Upper lobe of left lung (tissue), 6 donors: ENCODE data around the gene GPC1. TPM values are rescaled to one million over a fixed set of nuclear protein-coding genes. Genes with fewer than 3 reads are reported as not detected.

Experiments used
- ATAC-seq, 2 donors: fragments of 200-7000 bp; cut with Tn5 transposase; one replicate each; pipeline ENCODE4 v1.9.1; 2022; ENCODE audit warnings: mild to moderate bottlenecking in 2 of 2, moderate library complexity in 2 of 2; ENCODE audit not compliant: low FRiP score in 2 of 2
- DNase-seq, 2 donors: peaks; one replicate each; pipeline ENCODE4 v3.0.0-alpha.2; 2019 to 2020
- H3K27ac ChIP-seq, 4 donors: fragments of 200-600 bp; sonication (generic); one replicate each; pipeline ENCODE4 v1.5.1; 2016 to 2019
- H3K27me3 ChIP-seq, 4 donors: fragments of 200-600 bp; sonication (generic); one replicate each; pipeline ENCODE4 v1.5.1; 2017 to 2019
- H3K36me3 ChIP-seq, 4 donors: fragments of 200-600 bp; sonication (generic); one replicate each; pipeline ENCODE4 v1.5.1; 2016 to 2019
- H3K4me1 ChIP-seq, 4 donors: fragments of 200-600 bp; sonication (generic); one replicate each; pipeline ENCODE4 v1.5.1; 2018 to 2019
- H3K4me3 ChIP-seq, 4 donors: fragments of 200-600 bp; sonication (generic); one replicate each; pipeline ENCODE4 v1.5.1; 2017 to 2019; ENCODE audit warnings: mild to moderate bottlenecking in 2 of 4, moderate library complexity in 1 of 4
- H3K9me3 ChIP-seq, 4 donors: fragments of 200-600 bp; sonication (generic); one replicate each; pipeline ENCODE4 v1.5.1; 2018 to 2019
- CTCF ChIP-seq, 6 experiments: fragments of 450-650 bp in 4 of 6; fragments of 200-600 bp in 2 of 6; sonication (generic) in 2 of 6; IDR thresholded peaks; one replicate each; pipeline ENCODE4 v1.5.1; 2016 to 2019; ENCODE audit warnings: antibody characterized with exemption in 6 of 6
- EP300 ChIP-seq, 4 donors: sonication (generic); formaldehyde crosslinking; IDR thresholded peaks; one replicate each; pipeline ENCODE4 v1.5.1; 2017; ENCODE audit warnings: antibody characterized with exemption in 4 of 4, control low read depth in 2 of 4
- POLR2A ChIP-seq, 4 donors: fragments of 450-650 bp; IDR thresholded peaks; one replicate each; pipeline ENCODE4 v1.5.1; 2016 to 2017; ENCODE audit warnings: antibody characterized with exemption in 4 of 4, mild to moderate bottlenecking in 2 of 4
- POLR2AphosphoS5 ChIP-seq, 2 donors: sonication (generic); formaldehyde crosslinking; IDR thresholded peaks; one replicate each; pipeline ENCODE4 v1.5.1; 2017; ENCODE audit warnings: antibody characterized with exemption in 2 of 2
- WGBS, 2 donors: methylation state at CpG; one replicate each; pipeline ENCODE4 v1.1.5; 2017 to 2018; 5-methylcytosine and 5-hydroxymethylcytosine counted together
- total RNA-seq, 6 donors: library from RNA; depleted of rRNA in 4 of 6; stranded (reverse); fragments of >200 nt in 4 of 6; gene quantifications; one replicate each; pipeline versions ENCODE4 v1.1.0 to v1.2.1, GENCODE V29; 2016 to 2021
- donor health status: DM: no; HTN: no; CAD: no; lungs with moderate emphysema.
- donor health status: DM: no; HTN: yes; CAD: no; lungs with severe emphysema.

GPC1 gene
- total RNA-seq, 6 donors from 2014 or later = 16.8 to 45.5 (median 33.2) TPM

GRCh38 chr2:240480834-240481623, 45.6 kb downstream of the GPC1 start:
- ATAC-seq = no peak
- Histone ChIP-seq H3K4me3 (no peak overlapping the region), H3K27ac (no peak overlapping the region), H3K36me3 (no peaks in the 10 kb centered on the region), H3K4me1 (no peaks in the 10 kb centered on the region), H3K9me3 (no peaks in the 10 kb centered on the region), H3K27me3 (no peaks in the 10 kb centered on the region)
- WGBS, 2 donors = 92 to 93% methylated on average over 16 to 25 of the region's 25 CpGs
- no peak for TF ChIP-seq POLR2A (IDR thresholded peaks at IDR 0.05)
- no peak for TF ChIP-seq CTCF (IDR thresholded peaks at IDR 0.05)
- no peak for TF ChIP-seq EP300 (IDR thresholded peaks at IDR 0.05)
- TF ChIP-seq POLR2AphosphoS5 (IDR thresholded peaks at IDR 0.05) = no peak
- no peak for DNase-seq

DNA sequence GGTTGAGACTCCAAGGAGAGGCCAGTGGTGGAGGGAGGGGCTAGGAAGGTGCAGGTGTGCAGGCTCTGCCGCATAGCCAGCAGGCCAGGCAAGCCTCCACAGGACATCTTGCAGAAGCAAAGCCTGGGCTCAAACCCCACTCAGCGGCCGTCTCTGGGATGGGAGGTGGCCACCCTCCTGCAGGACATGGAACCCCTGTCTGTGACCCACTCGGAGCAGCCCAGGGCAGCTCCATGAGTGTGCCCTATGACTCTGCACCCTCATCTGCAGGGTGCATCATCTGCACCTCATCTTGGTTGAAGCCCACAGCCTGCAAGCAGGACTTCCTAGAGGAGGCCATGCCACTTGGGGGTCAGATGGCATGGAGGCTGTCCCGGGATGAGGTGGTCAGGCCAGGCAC, 46.3 kb downstream of the GPC1 start:
- no peak for DNase-seq
- H3K36me3 ChIP-seq = no peaks in the 10 kb centered on the region
- TF ChIP-seq POLR2A (IDR thresholded peaks at IDR 0.05) (no peak), EP300 (IDR thresholded peaks at IDR 0.05) (no peak), POLR2AphosphoS5 (IDR thresholded peaks at IDR 0.05) (no peak), CTCF (IDR thresholded peaks at IDR 0.05) (no peak)
- WGBS, 2 donors = 79 to 82% methylated on average over 2 to 5 of the region's 5 CpGs
- ATAC-seq = peak in 1 of 2 donors; percentile 6
- H3K4me1 ChIP-seq = no peaks in the 10 kb centered on the region
- no peak overlapping the region for H3K4me3 ChIP-seq
- peaks cover 1 to 3% (median 2%) of the 10 kb centered on the region in 4 donors for H3K9me3 ChIP-seq
- no peaks in the 10 kb centered on the region for H3K27me3 ChIP-seq
- no peak overlapping the region for H3K27ac ChIP-seq

- peak in 1 of 2 donors; percentile 48 for ATAC-seq
- TF ChIP-seq POLR2A (IDR thresholded peaks at IDR 0.05) (no peak), EP300 (IDR thresholded peaks at IDR 0.05) (no peak), CTCF (IDR thresholded peaks at IDR 0.05) (no peak), POLR2AphosphoS5 (IDR thresholded peaks at IDR 0.05) (no peak)
These were observed 46.7 kb downstream of the GPC1 start for GRCh38 chr2:240482141-240482540.

DNA sequence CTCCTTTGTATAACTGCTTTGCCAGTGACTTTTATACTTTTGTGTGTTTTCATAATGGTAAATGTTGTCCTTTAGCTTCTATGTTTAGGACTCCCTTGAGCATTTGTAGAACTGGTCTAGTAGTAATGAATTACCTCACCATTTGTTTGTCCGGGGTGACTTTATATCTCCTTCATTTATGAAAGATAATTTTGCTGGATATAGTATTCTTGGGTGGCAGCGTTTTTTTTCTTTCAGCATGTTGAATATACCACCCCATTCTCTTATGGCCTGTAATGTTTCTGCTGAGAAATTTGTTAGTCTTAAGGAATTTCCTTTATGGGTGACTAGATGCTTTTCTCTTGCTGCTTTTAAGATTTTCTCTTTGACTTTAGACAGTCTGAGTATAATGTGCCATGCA, 56.0 kb downstream of the GPC1 start:
- H3K9me3 ChIP-seq = peaks cover 5 to 35% (median 21%) of the 10 kb centered on the region in 4 donors
- no peak overlapping the region for H3K4me3 ChIP-seq
- H3K36me3 ChIP-seq = peaks cover 0 to 6% (median 0%) of the 10 kb centered on the region in 4 donors
- 81 to 82% methylated on average over 2 of the region's 2 CpGs for WGBS, 2 donors
- TF ChIP-seq CTCF (IDR thresholded peaks at IDR 0.05) (no peak), EP300 (IDR thresholded peaks at IDR 0.05) (no peak), POLR2AphosphoS5 (IDR thresholded peaks at IDR 0.05) (no peak), POLR2A (IDR thresholded peaks at IDR 0.05) (no peak)
- H3K27ac ChIP-seq = no peak overlapping the region
- no peaks in the 10 kb centered on the region for H3K27me3 ChIP-seq
- ATAC-seq = no peak
- no peak for DNase-seq
- no peaks in the 10 kb centered on the region for H3K4me1 ChIP-seq

More at GRCh38 chr2:240482141-240482540, 46.7 kb downstream of the GPC1 start:
- peak in 1 of 2 donors; percentile 58 for DNase-seq
- H3K36me3 ChIP-seq = no peaks in the 10 kb centered on the region
- no peak overlapping the region for H3K27ac ChIP-seq
- H3K4me3 ChIP-seq = no peak overlapping the region
- H3K27me3 ChIP-seq = no peaks in the 10 kb centered on the region
- H3K4me1 ChIP-seq = no peaks in the 10 kb centered on the region
- WGBS, 2 donors = 91 to 95% methylated on average over 7 to 11 of the region's 11 CpGs
- peaks cover 2 to 8% (median 4%) of the 10 kb centered on the region in 4 donors for H3K9me3 ChIP-seq
